Stimulated activated CD8-positive, alpha-beta memory T cell treated with anti-CD3 and anti-CD28 coated beads, Interleukin-4, amount 100 ng/mL, for 48 hours (primary cell): ENCODE results near the gene SLC25A11.
A peak's percentile ranks its signal among the peaks of the same experiment; 100 is the strongest.
"Not testable (repeated sequence)": the region's sequence is repeated elsewhere in the genome, so short reads cannot be mapped to it uniquely, and the experiment has no call there.

Experiments
- DNase-seq: peaks from one replicate; pipeline ENCODE4 v3.0.0-alpha.2; 2020

The SLC25A11 gene

DNA sequence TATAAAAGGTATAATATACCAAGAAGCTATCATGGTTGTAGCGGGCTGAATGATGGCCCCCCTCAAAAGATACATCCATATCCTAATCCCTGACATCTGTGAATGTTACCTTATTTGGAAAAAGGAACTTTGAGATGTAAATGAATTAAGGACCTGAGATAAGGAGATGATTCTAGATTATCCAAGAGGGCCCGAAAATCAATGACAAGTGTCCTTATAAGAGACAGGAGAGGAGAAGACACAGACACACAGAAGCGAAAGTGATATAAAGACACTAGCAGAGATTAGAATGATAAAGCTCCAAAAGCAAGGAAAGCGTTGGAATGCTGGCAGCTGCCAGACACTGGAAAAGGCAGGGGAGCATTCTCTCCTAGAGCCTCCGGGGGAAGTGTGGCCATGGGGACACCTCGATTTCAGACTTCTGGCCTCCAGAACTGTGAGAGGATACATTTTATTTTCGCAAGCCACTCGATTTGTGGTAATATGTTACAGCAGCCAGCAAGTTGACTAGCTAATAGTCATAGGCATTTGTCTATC is 20.3 kb downstream of the SLC25A11 start:
- DNase-seq, result no peak

GRCh38 chr17:4914551-4914950 is 25.3 kb downstream of the SLC25A11 start:
- DNase-seq, result not testable (repeated sequence)

DNA sequence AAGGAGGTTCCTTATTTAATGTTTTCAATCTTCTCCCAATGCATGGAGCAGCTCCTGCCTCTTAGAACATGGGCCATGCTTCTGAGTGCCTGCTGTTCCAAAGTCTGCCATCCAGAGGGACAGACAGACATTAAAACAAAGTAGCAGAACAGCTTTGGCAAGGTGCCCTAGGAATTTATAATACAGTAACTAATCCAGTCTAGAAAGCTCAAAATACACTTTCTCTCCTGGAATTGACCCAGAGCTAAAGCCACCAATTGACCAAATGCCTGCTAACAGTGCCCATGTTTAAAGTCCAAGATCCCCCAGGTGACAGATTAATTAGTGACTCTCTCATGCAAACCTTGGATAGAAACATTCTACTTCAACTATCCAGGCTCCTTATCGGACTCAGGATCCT is 25.9 kb downstream of the SLC25A11 start:
- no peak for DNase-seq

DNA sequence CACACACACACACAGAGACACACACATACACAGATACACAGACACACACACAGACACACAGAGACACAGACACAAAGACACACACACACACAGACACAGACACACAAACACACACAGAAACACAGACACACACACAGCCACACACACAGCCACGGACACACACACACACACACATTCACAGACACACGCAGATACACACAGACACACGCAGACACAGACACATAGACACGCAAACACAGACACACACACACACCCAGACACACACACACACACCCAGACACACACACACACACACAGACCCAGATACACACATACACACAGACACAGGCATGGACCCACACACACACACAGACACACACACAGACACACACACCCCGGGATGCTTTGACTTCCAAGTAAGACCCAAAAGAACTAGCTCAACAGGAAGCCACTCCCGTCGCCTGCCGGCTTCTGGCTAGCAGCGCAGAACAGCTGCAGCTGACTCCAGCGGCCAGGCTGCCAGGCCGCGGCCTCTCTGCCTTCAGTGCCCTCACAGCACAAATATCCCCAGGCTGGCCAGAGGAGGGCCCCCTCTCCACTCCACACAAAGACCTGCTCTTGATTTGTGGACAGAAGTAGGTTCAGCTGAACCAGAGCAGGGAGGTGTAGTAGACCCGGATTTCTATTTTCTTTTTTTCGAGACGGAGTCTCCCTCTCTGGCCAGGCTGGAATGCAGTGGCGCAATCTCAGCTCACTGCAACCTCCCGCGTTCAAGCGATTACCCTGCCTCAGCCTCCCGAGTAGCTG is 30.9 kb downstream of the SLC25A11 start:
- DNase-seq, result peak; percentile 80

GRCh38 chr17:4908301-4908700 is 31.5 kb downstream of the SLC25A11 start:
- DNase-seq, result no peak

DNA sequence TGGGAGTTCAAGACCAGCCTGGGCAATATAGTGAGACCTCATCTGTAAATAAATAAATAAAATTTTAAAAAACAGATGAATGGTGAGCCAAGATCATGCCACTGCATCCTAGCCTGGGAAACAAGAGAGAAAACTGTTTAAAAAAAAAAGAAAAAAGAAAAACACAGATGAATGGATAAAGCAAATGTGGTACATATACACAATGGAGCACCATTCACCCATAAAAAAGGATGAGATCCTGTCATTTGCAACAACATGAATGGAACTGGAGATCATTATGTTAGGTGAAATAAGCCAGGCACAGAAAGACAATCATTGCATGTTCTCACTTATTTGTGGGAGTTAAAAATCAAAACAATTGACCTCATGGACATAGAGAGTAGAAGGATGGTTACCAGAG is 33.2 kb downstream of the SLC25A11 start:
- not testable (repeated sequence) for DNase-seq

GRCh38 chr17:4903051-4903818 is 36.6 kb downstream of the SLC25A11 start, which contains the start of gene CHRNE:
Gene CHRNE, minus strand, starts transcription at chr17:4903098. Its CDS starts 35 bp downstream, at chr17:4903063.
- peak; percentile 87 for DNase-seq

DNA sequence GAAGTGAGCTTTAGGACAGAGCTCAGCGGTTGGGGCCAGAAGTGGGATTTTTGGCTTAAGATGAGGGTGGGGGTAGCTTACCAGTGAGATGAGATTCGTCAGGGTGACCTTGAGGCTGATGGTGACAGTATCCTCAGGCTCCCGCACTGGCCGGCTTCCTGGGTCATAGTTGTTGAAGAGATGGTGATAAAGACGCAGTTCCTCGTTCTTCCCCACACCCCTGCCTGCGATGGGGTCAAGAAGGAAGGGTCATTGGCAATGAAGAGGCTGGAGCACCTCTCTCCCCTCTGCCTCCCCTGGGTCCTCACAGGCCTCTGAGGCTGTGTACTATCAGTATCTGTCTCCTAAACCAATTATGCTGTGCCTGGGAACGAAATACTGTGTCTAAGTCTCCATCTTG is 37.3 kb downstream of the SLC25A11 start:
- DNase-seq, result no peak

GRCh38 chr17:4901648-4902344 is 38.0 kb downstream of the SLC25A11 start:
- peak; percentile 44 for DNase-seq

DNA sequence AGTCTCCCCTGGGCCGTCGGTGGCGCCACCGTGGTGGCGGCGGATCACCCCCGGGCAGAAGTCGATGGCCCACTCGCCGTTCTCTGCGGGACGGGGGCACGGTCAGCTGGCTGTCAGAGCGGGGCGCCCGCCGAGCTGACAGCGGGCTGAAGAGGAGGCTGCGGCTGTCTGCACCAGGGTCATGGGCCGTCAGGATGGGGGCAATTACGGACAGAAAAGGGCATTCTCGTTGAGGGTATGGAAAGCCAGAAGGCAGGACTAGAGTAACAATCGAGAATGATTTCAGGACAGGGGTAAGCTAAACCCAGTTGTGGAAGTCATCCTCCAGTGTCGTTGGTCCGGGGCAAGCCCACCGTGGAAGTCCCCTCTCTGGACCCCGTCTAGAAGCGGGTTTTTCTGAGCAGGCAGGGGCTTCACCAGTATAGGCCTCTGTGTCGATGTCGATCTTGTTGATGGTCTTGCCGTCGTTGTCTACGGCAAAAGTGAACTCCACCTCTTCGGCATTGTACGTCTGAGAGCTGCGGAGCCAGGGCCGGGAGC is 38.7 kb downstream of the SLC25A11 start:
- DNase-seq, result no peak

DNA sequence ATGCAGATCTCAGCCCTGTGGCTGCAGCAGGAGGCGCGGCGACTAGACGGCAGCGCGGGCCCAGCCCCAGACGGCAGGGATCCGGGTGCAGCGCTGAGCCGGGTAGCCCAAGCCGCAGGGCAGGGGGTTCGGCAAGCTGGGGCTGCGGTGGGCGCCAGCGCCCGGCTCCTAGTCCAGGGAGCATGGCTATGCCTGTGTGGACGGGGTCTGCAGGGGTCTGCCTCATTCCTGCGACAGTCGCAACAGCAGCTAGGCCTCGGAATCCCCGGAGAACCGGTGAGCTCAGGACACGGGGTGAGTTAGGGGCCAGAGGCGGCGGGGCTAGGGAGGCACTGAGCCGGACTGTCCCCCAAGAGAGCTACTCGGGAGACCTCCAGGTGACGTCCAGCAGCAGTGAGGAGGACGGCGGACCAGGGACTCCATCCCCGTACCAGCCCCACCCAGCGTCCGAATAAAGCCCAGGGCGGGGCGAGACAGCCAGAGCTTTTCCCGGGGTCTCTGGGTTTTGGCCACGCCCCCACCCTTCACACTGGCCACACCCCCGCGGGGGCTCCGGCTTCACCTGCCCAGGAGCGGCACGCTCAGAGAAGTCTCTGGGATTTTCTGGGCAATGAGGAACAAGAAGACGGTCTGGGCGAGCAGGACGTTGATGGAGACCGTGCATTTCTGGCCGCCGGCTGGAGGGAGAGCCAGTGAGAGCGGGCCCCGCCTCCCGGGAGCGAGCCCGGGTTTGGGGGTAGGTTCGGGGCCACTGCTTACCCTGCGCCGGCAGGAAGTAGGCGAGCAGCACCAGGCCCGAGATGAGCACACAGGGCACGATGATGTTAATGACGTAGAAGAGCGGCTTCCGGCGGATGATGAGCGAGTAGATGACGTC is 39.4 kb downstream of the SLC25A11 start:
- DNase-seq, result peak; percentile 56

DNA sequence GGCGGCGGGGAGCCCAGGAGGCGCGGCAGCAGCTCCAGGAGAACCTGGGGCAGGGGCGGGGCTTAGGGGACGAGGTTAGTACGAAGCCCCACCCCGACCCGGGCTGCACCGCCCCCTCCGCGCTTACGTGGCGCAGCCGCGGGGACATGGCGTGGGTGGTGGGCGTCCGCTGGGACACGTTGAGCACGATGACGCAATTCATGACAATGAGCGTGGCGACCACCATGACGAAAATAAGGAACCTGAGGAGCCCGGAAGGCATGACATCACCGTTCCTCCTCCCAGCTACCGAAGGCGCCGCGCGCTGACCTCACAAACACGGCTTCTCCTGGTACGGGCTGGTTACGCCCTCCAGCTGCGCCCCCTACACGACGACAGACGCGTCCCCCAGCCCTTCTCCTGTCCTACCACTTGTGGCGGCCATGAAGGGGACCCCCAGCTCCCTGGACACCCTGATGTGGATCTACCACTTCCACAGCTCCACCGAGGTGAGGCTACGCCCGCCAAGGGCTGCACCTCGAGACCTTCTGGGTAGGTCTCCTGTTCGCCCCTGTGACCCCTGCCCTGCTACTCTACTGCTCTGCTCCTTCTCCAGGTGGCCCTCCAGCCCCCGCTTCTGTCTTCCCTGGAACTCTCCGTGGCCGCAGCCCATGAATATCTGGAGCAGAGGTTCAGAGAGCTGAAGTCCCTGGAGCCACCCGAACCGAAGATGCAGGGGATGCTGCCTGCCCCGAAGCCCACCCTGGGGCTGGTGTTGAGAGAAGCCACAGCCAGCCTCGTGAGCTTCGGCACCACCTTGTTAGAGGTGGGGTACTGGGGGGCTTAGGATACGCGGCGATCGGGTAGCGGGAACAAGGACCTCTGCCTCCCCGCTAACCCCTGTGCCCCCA is 40.3 kb downstream of the SLC25A11 start, which contains the start of gene C17orf107:
Gene C17orf107, plus strand, starts transcription at position 196 of the 890 bp plus-strand sequence. Its CDS starts 227 bp downstream, at position 423.
- DNase-seq, result peak; percentile 98

DNA sequence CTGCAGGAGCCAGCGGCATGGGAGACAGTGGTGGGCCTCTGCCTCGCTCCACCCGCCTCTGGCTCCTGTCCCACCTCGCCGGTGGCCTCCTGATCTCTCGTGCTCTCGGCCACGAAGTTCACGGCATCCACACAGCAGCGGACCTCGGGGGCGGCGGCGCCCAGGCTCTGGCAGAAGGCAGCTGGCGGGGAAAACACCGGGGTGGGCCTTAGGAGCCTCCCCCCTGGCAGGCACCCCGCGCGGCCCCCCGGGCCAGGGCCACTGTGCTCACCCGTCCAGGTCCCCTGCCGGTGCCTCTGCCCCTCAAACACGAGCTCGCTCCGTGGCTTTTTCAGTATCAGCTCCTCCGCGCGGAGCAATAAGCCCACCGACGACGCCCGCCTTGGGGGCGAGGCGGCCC is 40.9 kb downstream of the SLC25A11 start:
- DNase-seq, result no peak

GRCh38 chr17:4898351-4898750 is 41.5 kb downstream of the SLC25A11 start:
- no peak for DNase-seq

GRCh38 chr17:4897785-4898184 is 42.1 kb downstream of the SLC25A11 start:
- DNase-seq, result no peak

DNA sequence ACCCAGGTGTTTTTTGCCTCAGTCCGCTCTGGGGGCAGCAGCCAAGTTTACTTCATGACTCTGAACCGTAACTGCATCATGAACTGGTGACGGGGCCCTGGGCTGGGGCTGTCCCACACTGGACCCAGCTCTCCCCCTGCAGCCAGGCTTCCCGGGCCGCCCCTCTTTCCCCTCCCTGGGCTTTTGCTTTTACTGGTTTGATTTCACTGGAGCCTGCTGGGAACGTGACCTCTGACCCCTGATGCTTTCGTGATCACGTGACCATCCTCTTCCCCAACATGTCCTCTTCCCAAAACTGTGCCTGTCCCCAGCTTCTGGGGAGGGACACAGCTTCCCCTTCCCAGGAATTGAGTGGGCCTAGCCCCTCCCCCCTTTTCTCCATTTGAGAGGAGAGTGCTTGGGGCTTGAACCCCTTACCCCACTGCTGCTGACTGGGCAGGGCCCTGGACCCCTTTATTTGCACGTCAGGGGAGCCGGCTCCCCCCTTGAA is 42.6 kb downstream of the SLC25A11 start:
- DNase-seq, result no peak

DNA sequence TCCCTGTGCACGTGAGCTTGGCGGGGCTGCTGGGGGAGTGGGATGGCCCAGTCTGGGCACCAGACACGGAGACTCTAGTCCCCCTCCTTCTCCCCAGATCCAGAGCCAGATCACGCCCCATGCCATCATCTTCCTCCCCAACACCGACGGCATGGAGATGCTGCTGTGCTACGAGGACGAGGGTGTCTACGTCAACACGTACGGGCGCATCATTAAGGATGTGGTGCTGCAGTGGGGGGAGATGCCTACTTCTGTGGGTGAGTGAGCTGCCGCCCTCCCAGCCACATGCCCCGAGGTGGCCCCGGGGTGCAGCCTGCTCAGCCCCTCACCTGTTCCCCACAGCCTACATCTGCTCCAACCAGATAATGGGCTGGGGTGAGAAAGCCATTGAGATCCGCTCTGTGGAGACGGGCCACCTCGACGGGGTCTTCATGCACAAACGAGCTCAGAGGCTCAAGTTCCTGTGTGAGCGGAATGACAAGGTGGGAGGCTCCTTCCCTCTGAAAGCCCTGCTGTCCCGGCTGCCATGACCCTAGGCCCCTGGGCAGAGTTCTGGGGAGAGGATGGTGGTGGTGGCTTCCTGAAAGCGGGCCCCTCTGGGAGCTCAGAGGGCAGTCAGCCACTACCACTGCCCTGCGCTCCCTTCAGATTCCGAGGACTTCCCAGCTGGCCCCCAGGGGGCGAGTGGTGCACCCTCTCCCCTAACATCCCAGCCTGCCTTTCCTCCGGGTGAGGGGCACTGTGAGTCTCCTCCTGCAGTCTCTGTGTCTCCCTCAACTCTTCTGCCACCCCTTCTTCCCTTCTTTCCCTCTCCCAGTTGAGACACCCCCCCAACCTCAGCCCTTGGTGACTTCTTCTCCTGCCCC is 43.3 kb downstream of the SLC25A11 start:
- DNase-seq, result no peak

DNA sequence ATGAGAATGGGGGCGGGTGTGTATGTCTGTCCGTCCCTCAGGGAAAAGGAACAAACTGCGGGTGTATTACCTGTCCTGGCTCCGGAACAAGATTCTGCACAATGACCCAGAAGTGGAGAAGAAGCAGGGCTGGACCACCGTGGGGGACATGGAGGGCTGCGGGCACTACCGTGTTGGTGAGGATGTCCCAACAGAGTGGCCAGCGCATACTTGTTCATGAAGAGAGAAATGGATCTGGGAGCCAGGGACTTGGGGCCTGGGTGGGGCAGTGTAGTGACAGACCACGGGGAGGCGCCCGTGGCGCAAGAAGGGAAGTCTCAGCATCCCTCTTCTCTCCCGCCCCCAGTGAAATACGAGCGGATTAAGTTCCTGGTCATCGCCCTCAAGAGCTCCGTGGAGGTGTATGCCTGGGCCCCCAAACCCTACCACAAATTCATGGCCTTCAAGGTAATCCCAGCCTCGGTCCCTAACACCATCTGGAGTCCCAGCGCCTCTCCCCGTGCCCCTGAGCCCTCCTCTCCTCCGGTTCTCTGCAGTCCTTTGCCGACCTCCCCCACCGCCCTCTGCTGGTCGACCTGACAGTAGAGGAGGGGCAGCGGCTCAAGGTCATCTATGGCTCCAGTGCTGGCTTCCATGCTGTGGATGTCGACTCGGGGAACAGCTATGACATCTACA is 44.1 kb downstream of the SLC25A11 start:
- DNase-seq, result no peak

- no peak for DNase-seq
These were observed 44.7 kb downstream of the SLC25A11 start for GRCh38 chr17:4895121-4895520.
